Endothelial cell (in vitro differentiated cells): Measurements from ENCODE around the gene BRIX1. TPM values are rescaled to one million over a fixed set of nuclear protein-coding genes. Genes with fewer than 3 reads are reported as not detected.

Experiments
- DNase-seq: peaks from one replicate; pipeline ENCODE4 v3.0.0; 2021; ENCODE audit warnings: low spot score
- H3K27ac Mint-ChIP-seq: one replicate; pipeline ENCODE4 v1.8.0; 2021; ENCODE audit warnings: mixed read lengths, inconsistent platforms; ENCODE audit not compliant: unreplicated experiment
- H3K27me3 Mint-ChIP-seq: one replicate; pipeline ENCODE4 v1.8.0; 2021; ENCODE audit warnings: mild to moderate bottlenecking, moderate library complexity, mixed read lengths, inconsistent platforms; ENCODE audit not compliant: unreplicated experiment
- H3K36me3 Mint-ChIP-seq: one replicate; pipeline ENCODE4 v1.8.0; 2021; ENCODE audit warnings: mild to moderate bottlenecking, low read depth, mixed read lengths, inconsistent platforms; ENCODE audit not compliant: unreplicated experiment
- H3K4me1 Mint-ChIP-seq: one replicate; pipeline ENCODE4 v1.8.0; 2021; ENCODE audit warnings: mild to moderate bottlenecking, mixed read lengths, inconsistent platforms; ENCODE audit not compliant: unreplicated experiment
- H3K4me3 Mint-ChIP-seq: one replicate; pipeline ENCODE4 v1.8.0; 2021; ENCODE audit warnings: mild to moderate bottlenecking, mixed read lengths, inconsistent platforms; ENCODE audit not compliant: unreplicated experiment
- H3K9me3 Mint-ChIP-seq: one replicate; pipeline ENCODE4 v1.8.0; 2021; ENCODE audit warnings: mixed read lengths, inconsistent platforms; ENCODE audit not compliant: unreplicated experiment
- CTCF ChIP-seq: fragments of 200-600 bp; sonication (generic); IDR thresholded peaks from one replicate; pipeline ENCODE4 v1.5.0; 2021; ENCODE audit warnings: antibody characterized with exemption; ENCODE audit not compliant: unreplicated experiment
- long read RNA-seq: library from polyadenylated mRNA; unstranded; transcript quantifications from one replicate; pipeline ENCODE4 v2.0.0, GENCODE V29; 2020; ENCODE audit not compliant: unreplicated experiment
- total RNA-seq: library from RNA; stranded (reverse); fragmentation: NEBNext Ultra II Directional; extraction: Animal tissue kit (Norgen Biotek cat#: 25700); gene quantifications from one replicate; pipeline ENCODE4 v1.2.1, GENCODE V29; 2021; ENCODE audit not compliant: unreplicated experiment

Gene BRIX1
- total RNA-seq, result 21.2 TPM
- long read RNA-seq, transcript BRIX1-201 (10 exons, 1,926 nt), result major isoform, 14 of 15 reads
- long read RNA-seq, partial matches to known transcripts, result 0 of 15 reads
- long read RNA-seq, other reads (novel, unspliced or antisense), result 1 of 15 reads

- peaks cover 16% of the 10 kb centered on the region for H3K4me1 Mint-ChIP-seq
- no peak within 1 kb of the TSS for H3K27ac Mint-ChIP-seq
- H3K27me3 Mint-ChIP-seq, result peaks cover 6% of the 10 kb centered on the region
- no peak for TF ChIP-seq CTCF
- DNase-seq, result peak; percentile 93
- peaks cover 9% of the 10 kb centered on the region for H3K36me3 Mint-ChIP-seq
- H3K4me3 Mint-ChIP-seq, result no peak within 1 kb of the TSS
- no peaks in the 10 kb centered on the region for H3K9me3 Mint-ChIP-seq
Measured at GRCh38 chr5:34915139-34915855, at the start of gene BRIX1, which contains the start of gene RAD1. Gene BRIX1 (plus strand): TSS chr5:34915711. CDS start chr5:34915739, 28 bp downstream. Gene RAD1 (minus strand): TSS chr5:34915504. CDS start chr5:34914892, 612 bp downstream.

- no peak for DNase-seq
- H3K4me1 Mint-ChIP-seq, result peaks cover 32% of the 10 kb centered on the region
- H3K36me3 Mint-ChIP-seq, result no peaks in the 10 kb centered on the region
Measured at GRCh38 chr5:34866989-34867471, 48.5 kb upstream of the BRIX1 start.

DNA sequence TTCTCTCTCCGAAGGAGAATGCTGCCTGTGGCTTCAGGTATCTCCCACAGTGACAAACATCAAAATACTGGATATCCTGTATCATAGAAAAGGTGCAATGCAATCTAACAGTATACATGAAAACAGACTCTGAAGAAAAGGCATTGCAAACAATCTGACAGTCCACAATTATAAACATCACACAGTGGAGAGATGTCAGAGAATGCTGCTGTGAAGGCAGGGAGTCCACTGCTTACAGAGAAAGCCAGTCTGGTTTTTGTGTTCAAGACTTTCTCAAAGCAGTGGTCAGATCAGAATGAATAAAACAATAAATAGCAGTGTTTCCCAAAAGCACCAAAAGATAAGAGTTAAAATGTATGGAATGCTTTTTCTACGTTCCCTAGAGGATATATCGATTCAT is 47.9 kb upstream of the BRIX1 start:
- Mint-ChIP-seq H3K27me3 (peaks cover 4% of the 10 kb centered on the region), H3K36me3 (no peaks in the 10 kb centered on the region), H3K27ac (no peak overlapping the region), H3K4me3 (no peak overlapping the region), H3K9me3 (no peaks in the 10 kb centered on the region), H3K4me1 (peaks cover 27% of the 10 kb centered on the region)
- no peak for TF ChIP-seq CTCF
- no peak for DNase-seq

More at GRCh38 chr5:34866989-34867471, 48.5 kb upstream of the BRIX1 start:
- H3K9me3 Mint-ChIP-seq, result no peaks in the 10 kb centered on the region
- no peak overlapping the region for H3K27ac Mint-ChIP-seq
- no peak for TF ChIP-seq CTCF
- peaks cover 4% of the 10 kb centered on the region for H3K27me3 Mint-ChIP-seq
- no peak overlapping the region for H3K4me3 Mint-ChIP-seq

- Mint-ChIP-seq H3K9me3 (no peaks in the 10 kb centered on the region), H3K27me3 (no peaks in the 10 kb centered on the region), H3K4me1 (peaks cover 16% of the 10 kb centered on the region), H3K36me3 (no peaks in the 10 kb centered on the region), H3K27ac (no peak overlapping the region), H3K4me3 (no peak overlapping the region)
- TF ChIP-seq CTCF, result no peak
- no peak for DNase-seq
Measured at GRCh38 chr5:34868791-34869190, 46.7 kb upstream of the BRIX1 start.

- no peak for TF ChIP-seq CTCF
- peaks cover 11% of the 10 kb centered on the region for H3K4me1 Mint-ChIP-seq
- H3K27me3 Mint-ChIP-seq, result no peaks in the 10 kb centered on the region
- no peaks in the 10 kb centered on the region for H3K36me3 Mint-ChIP-seq
- no peaks in the 10 kb centered on the region for H3K9me3 Mint-ChIP-seq
- no peak overlapping the region for H3K4me3 Mint-ChIP-seq
- no peak for DNase-seq
- H3K27ac Mint-ChIP-seq, result no peak overlapping the region
Measured at GRCh38 chr5:34869256-34869655, 46.3 kb upstream of the BRIX1 start.
